Type B pancreatic cell (in vitro differentiated cells): Measurements from ENCODE around the gene ZNF135. TPM values are rescaled to one million over a fixed set of nuclear protein-coding genes. Genes with fewer than 3 reads are reported as not detected.
A peak's percentile ranks its signal among the peaks of the same experiment; 100 is the strongest.

Experiments used
- DNase-seq: peaks from one replicate; pipeline ENCODE4 v3.0.0; 2021; ENCODE audit warnings: mixed read lengths; ENCODE audit not compliant: unreplicated experiment; ENCODE audit errors: extremely low spot score
- H3K27ac Mint-ChIP-seq: 2 replicates; pipeline ENCODE4 v1.8.0; 2021; ENCODE audit warnings: mild to moderate bottlenecking, mixed read lengths
- H3K27me3 Mint-ChIP-seq: 2 replicates; pipeline ENCODE4 v1.8.0; 2021; ENCODE audit warnings: mixed read lengths
- H3K36me3 Mint-ChIP-seq: 2 replicates; pipeline ENCODE4 v1.8.0; 2021; ENCODE audit warnings: mixed read lengths
- H3K4me1 Mint-ChIP-seq: one replicate; pipeline ENCODE4 v1.8.0; 2021; ENCODE audit warnings: mixed read lengths; ENCODE audit not compliant: unreplicated experiment
- H3K4me3 Mint-ChIP-seq: 2 replicates; pipeline ENCODE4 v1.8.0; 2021; ENCODE audit warnings: mild to moderate bottlenecking, mixed read lengths
- H3K9me3 Mint-ChIP-seq: 2 replicates; pipeline ENCODE4 v1.8.0; 2021; ENCODE audit warnings: mixed read lengths
- CTCF ChIP-seq: fragments of 200-600 bp; sonication (generic); conservative IDR thresholded peaks from 2 replicates; pipeline ENCODE4 v1.5.0; 2021; ENCODE audit warnings: antibody characterized with exemption, mild to moderate bottlenecking
- total RNA-seq: library from RNA; stranded (reverse); gene quantifications from 2 replicates; pipeline ENCODE4 v1.2.1, GENCODE V29; 2021; ENCODE audit warnings: low replicate concordance

Gene ZNF135
- total RNA-seq, 1 donor from 2014 or later: 12.0 TPM

- Mint-ChIP-seq H3K4me1 (no peaks in the 10 kb centered on the region), H3K4me3 (no peak overlapping the region), H3K9me3 (peaks cover 5% of the 10 kb centered on the region), H3K36me3 (no peaks in the 10 kb centered on the region), H3K27ac (no peak overlapping the region), H3K27me3 (no peaks in the 10 kb centered on the region)
- DNase-seq: no peak
- no peak for TF ChIP-seq CTCF
Measured at GRCh38 chr19:58020129-58020528, 39.0 kb upstream of the ZNF135 start.

GRCh38 chr19:58021541-58022282, 37.4 kb upstream of the ZNF135 start:
- H3K4me1 Mint-ChIP-seq: no peaks in the 10 kb centered on the region
- H3K9me3 Mint-ChIP-seq: peaks cover 5% of the 10 kb centered on the region
- no peaks in the 10 kb centered on the region for H3K36me3 Mint-ChIP-seq
- H3K27me3 Mint-ChIP-seq: no peaks in the 10 kb centered on the region
- no peak for DNase-seq
- H3K27ac Mint-ChIP-seq: no peak overlapping the region
- TF ChIP-seq CTCF: peak; percentile 69
- no peak overlapping the region for H3K4me3 Mint-ChIP-seq

GRCh38 chr19:58022283-58022660, 36.8 kb upstream of the ZNF135 start:
- Mint-ChIP-seq H3K4me3 (no peak overlapping the region), H3K9me3 (peaks cover 5% of the 10 kb centered on the region)

DNA sequence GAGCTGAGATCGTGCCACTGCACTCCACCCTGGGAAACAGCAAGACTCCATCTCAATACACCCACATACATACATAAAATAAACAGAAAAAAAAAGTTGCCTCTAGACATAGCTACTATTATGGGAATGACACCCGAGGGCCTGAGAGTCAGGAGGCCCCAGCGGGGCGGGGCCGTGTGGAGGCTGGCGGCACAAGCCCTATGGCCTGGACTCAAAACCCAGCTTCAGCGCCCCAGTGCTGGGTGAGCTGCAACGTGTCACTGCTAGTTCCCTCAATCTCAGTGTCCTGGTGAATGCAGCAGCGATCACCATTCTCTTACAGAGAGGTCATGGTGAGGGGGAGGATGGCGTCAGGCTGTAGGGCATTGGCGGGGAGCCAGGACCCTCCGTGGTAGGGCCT, 34.4 kb upstream of the ZNF135 start:
- Mint-ChIP-seq H3K27me3 (no peaks in the 10 kb centered on the region), H3K9me3 (peaks cover 5% of the 10 kb centered on the region), H3K36me3 (no peaks in the 10 kb centered on the region), H3K4me3 (no peak overlapping the region), H3K27ac (no peak overlapping the region), H3K4me1 (no peaks in the 10 kb centered on the region)
- DNase-seq: no peak
- TF ChIP-seq CTCF: no peak

More at GRCh38 chr19:58022283-58022660, 36.8 kb upstream of the ZNF135 start:
- Mint-ChIP-seq H3K27me3 (no peaks in the 10 kb centered on the region), H3K36me3 (no peaks in the 10 kb centered on the region), H3K4me1 (no peaks in the 10 kb centered on the region), H3K27ac (no peak overlapping the region)
- DNase-seq: no peak
- TF ChIP-seq CTCF: peak; percentile 3

- H3K4me1 Mint-ChIP-seq: peaks cover 3% of the 10 kb centered on the region
- TF ChIP-seq CTCF: no peak
- H3K4me3 Mint-ChIP-seq: peak within 1 kb of the TSS; percentile 84
- H3K36me3 Mint-ChIP-seq: peaks cover 9% of the 10 kb centered on the region
- DNase-seq: peak; percentile 87
- H3K9me3 Mint-ChIP-seq: peaks cover 6% of the 10 kb centered on the region
- H3K27me3 Mint-ChIP-seq: no peaks in the 10 kb centered on the region
- H3K27ac Mint-ChIP-seq: peak within 1 kb of the TSS; percentile 69
Measured at GRCh38 chr19:58033741-58034476, 25.2 kb upstream of the ZNF135 start, which contains the start of gene ZSCAN1. Gene ZSCAN1, plus strand, starts transcription at chr19:58034025. Its CDS starts 3,812 bp downstream, at chr19:58037837.
